ENCODE measurements around the gene BMERB1. TPM values are rescaled to one million over a fixed set of nuclear protein-coding genes. Genes with fewer than 3 reads are reported as not detected.

The BMERB1 gene
- total RNA-seq, 1 donor from 2014 or later, result 20.1 TPM

GRCh38 chr16:15621889-15622288, 187.5 kb downstream of the BMERB1 start:
- H3K27me3 ChIP-seq (ENCODE audit: insufficient read depth, low read length), result no peaks in the 10 kb centered on the region
- H3K27ac ChIP-seq (ENCODE audit: low read depth, low read length), result no peak overlapping the region
- no peak overlapping the region for H3K4me2 ChIP-seq (ENCODE audit: low read length)
- peaks cover 16% of the 10 kb centered on the region for H3K4me1 ChIP-seq (ENCODE audit: insufficient read depth, low read length)
- no peak overlapping the region for H2AFZ ChIP-seq (ENCODE audit: low read depth, low read length)
- Mint-ChIP-seq H3K4me1 (ENCODE audit: low read depth, unreplicated experiment) (peaks cover 5% of the 10 kb centered on the region), H3K27ac (ENCODE audit: unreplicated experiment) (no peak overlapping the region), H3K27me3 (ENCODE audit: low read depth, unreplicated experiment) (no peaks in the 10 kb centered on the region), H3K4me3 (ENCODE audit: unreplicated experiment) (no peak overlapping the region), H3K9me3 (ENCODE audit: unreplicated experiment) (no peaks in the 10 kb centered on the region), H3K36me3 (ENCODE audit: low read depth, unreplicated experiment) (peaks cover 34% of the 10 kb centered on the region)
- no peak for TF ChIP-seq EZH2 (IDR thresholded peaks at IDR 0.05; ENCODE audit: insufficient read depth, low read length)
- TF ChIP-seq CTCF (IDR thresholded peaks at IDR 0.05; ENCODE audit: insufficient read depth, low read depth, low read length), result no peak
- FAIRE-seq (no peak), DNase-seq (ENCODE audit: low read depth) (no peak)
- H3K9me3 ChIP-seq (ENCODE audit: insufficient read depth, low read depth, low read length), result no peaks in the 10 kb centered on the region
- no peaks in the 10 kb centered on the region for H3K79me2 ChIP-seq (ENCODE audit: insufficient read depth, low read length)
- peaks cover 49% of the 10 kb centered on the region for H3K36me3 ChIP-seq (ENCODE audit: insufficient read depth, low read length)
- no peaks in the 10 kb centered on the region for H4K20me1 ChIP-seq (ENCODE audit: insufficient read depth, low read length)
- no peak overlapping the region for H3K9ac ChIP-seq (ENCODE audit: low read length)
- no peak overlapping the region for H3K4me3 ChIP-seq (ENCODE audit: insufficient read depth, low read depth, low read length)

GRCh38 chr16:15631730-15632409, 197.5 kb downstream of the BMERB1 start:
- DNase-seq (ENCODE audit: low read depth), result no peak
- TF ChIP-seq CTCF (IDR thresholded peaks at IDR 0.05; ENCODE audit: insufficient read depth, low read depth, low read length) (no peak), EZH2 (IDR thresholded peaks at IDR 0.05; ENCODE audit: insufficient read depth, low read length) (no peak)
- no peak overlapping the region for H3K4me3 ChIP-seq (ENCODE audit: insufficient read depth, low read depth, low read length)
- FAIRE-seq, result no peak
- H4K20me1 ChIP-seq (ENCODE audit: insufficient read depth, low read length), result no peaks in the 10 kb centered on the region
- H3K27me3 ChIP-seq (ENCODE audit: insufficient read depth, low read length), result no peaks in the 10 kb centered on the region
- H3K27ac ChIP-seq (ENCODE audit: low read depth, low read length), result no peak overlapping the region
- peaks cover 4% of the 10 kb centered on the region for H3K79me2 ChIP-seq (ENCODE audit: insufficient read depth, low read length)
- no peak overlapping the region for H3K4me2 ChIP-seq (ENCODE audit: low read length)
- no peaks in the 10 kb centered on the region for H3K4me1 ChIP-seq (ENCODE audit: insufficient read depth, low read length)
- Mint-ChIP-seq H3K9me3 (ENCODE audit: unreplicated experiment) (no peaks in the 10 kb centered on the region), H3K4me3 (ENCODE audit: unreplicated experiment) (no peak overlapping the region), H3K36me3 (ENCODE audit: low read depth, unreplicated experiment) (peaks cover 18% of the 10 kb centered on the region), H3K27me3 (ENCODE audit: low read depth, unreplicated experiment) (no peaks in the 10 kb centered on the region), H3K4me1 (ENCODE audit: low read depth, unreplicated experiment) (no peaks in the 10 kb centered on the region), H3K27ac (ENCODE audit: unreplicated experiment) (no peak overlapping the region)
- peaks cover 45% of the 10 kb centered on the region for H3K36me3 ChIP-seq (ENCODE audit: insufficient read depth, low read length)
- H3K9ac ChIP-seq (ENCODE audit: low read length), result no peak overlapping the region
- H3K9me3 ChIP-seq (ENCODE audit: insufficient read depth, low read depth, low read length), result no peaks in the 10 kb centered on the region
- H2AFZ ChIP-seq (ENCODE audit: low read depth, low read length), result no peak overlapping the region

GRCh38 chr16:15635926-15636325, 201.5 kb downstream of the BMERB1 start:
- Mint-ChIP-seq H3K27ac (ENCODE audit: unreplicated experiment) (no peak overlapping the region), H3K4me3 (ENCODE audit: unreplicated experiment) (no peak overlapping the region), H3K4me1 (ENCODE audit: low read depth, unreplicated experiment) (no peaks in the 10 kb centered on the region), H3K9me3 (ENCODE audit: unreplicated experiment) (no peaks in the 10 kb centered on the region), H3K36me3 (ENCODE audit: low read depth, unreplicated experiment) (peaks cover 11% of the 10 kb centered on the region), H3K27me3 (ENCODE audit: low read depth, unreplicated experiment) (no peaks in the 10 kb centered on the region)
- DNase-seq (ENCODE audit: low read depth) (no peak), FAIRE-seq (no peak)
- H3K27ac ChIP-seq (ENCODE audit: low read depth, low read length), result no peak overlapping the region
- TF ChIP-seq EZH2 (IDR thresholded peaks at IDR 0.05; ENCODE audit: insufficient read depth, low read length) (no peak), CTCF (IDR thresholded peaks at IDR 0.05; ENCODE audit: insufficient read depth, low read depth, low read length) (no peak)
- no peak overlapping the region for H3K9ac ChIP-seq (ENCODE audit: low read length)
- no peak overlapping the region for H3K4me3 ChIP-seq (ENCODE audit: insufficient read depth, low read depth, low read length)
- H3K9me3 ChIP-seq (ENCODE audit: insufficient read depth, low read depth, low read length), result no peaks in the 10 kb centered on the region
- no peaks in the 10 kb centered on the region for H3K27me3 ChIP-seq (ENCODE audit: insufficient read depth, low read length)
- H4K20me1 ChIP-seq (ENCODE audit: insufficient read depth, low read length), result peaks cover 3% of the 10 kb centered on the region
- no peak overlapping the region for H3K4me2 ChIP-seq (ENCODE audit: low read length)
- no peak overlapping the region for H2AFZ ChIP-seq (ENCODE audit: low read depth, low read length)
- peaks cover 55% of the 10 kb centered on the region for H3K36me3 ChIP-seq (ENCODE audit: insufficient read depth, low read length)
- H3K79me2 ChIP-seq (ENCODE audit: insufficient read depth, low read length), result peaks cover 18% of the 10 kb centered on the region
- H3K4me1 ChIP-seq (ENCODE audit: insufficient read depth, low read length), result no peaks in the 10 kb centered on the region

All from astrocyte (in vitro differentiated cells and primary cell).